HG02884 (cell line): ENCODE data around the gene XYLT1.
"Not testable (repeated sequence)": the region's sequence is repeated elsewhere in the genome, so short reads cannot be mapped to it uniquely, and the experiment has no call there.

ENCODE experiments used
- ATAC-seq: cut with Tn5 transposase; IDR thresholded peaks from one replicate; pipeline ENCODE4 v1.9.1; 2021; ENCODE audit warnings: mild to moderate bottlenecking, moderate library complexity; ENCODE audit not compliant: unreplicated experiment

XYLT1 gene

GRCh38 chr16:17316005-17316404 is 154.8 kb downstream of the XYLT1 start:
- ATAC-seq: no peak

- no peak for ATAC-seq
Measured at GRCh38 chr16:17313793-17314547, 156.8 kb downstream of the XYLT1 start.

- ATAC-seq: no peak
Measured at GRCh38 chr16:17313085-17313611, 157.6 kb downstream of the XYLT1 start.

- ATAC-seq: no peak
Measured at GRCh38 chr16:17312094-17312710, 158.6 kb downstream of the XYLT1 start.

GRCh38 chr16:17311333-17312093 is 159.2 kb downstream of the XYLT1 start:
- ATAC-seq: no peak

GRCh38 chr16:17309510-17309909 is 161.2 kb downstream of the XYLT1 start:
- no peak for ATAC-seq

- ATAC-seq: no peak
Measured at GRCh38 chr16:17308186-17308585, 162.6 kb downstream of the XYLT1 start.

GRCh38 chr16:17307504-17307903 is 163.3 kb downstream of the XYLT1 start:
- ATAC-seq: no peak

- no peak for ATAC-seq
Measured at GRCh38 chr16:17306745-17307144, 164.0 kb downstream of the XYLT1 start.

- not testable (repeated sequence) for ATAC-seq
Measured at GRCh38 chr16:17306211-17306610, 164.5 kb downstream of the XYLT1 start.

GRCh38 chr16:17305694-17306093 is 165.1 kb downstream of the XYLT1 start:
- ATAC-seq: peak; percentile 28

- ATAC-seq: no peak
Measured at GRCh38 chr16:17304491-17305119, 166.2 kb downstream of the XYLT1 start.

- no peak for ATAC-seq
Measured at GRCh38 chr16:17304106-17304490, 166.7 kb downstream of the XYLT1 start.

GRCh38 chr16:17303101-17303500 is 167.7 kb downstream of the XYLT1 start:
- no peak for ATAC-seq

GRCh38 chr16:17302620-17303019 is 168.1 kb downstream of the XYLT1 start:
- ATAC-seq: no peak

GRCh38 chr16:17302214-17302613 is 168.5 kb downstream of the XYLT1 start:
- ATAC-seq: peak; percentile 13

GRCh38 chr16:17301593-17302135 is 169.1 kb downstream of the XYLT1 start:
- ATAC-seq: peak; percentile 69

- ATAC-seq: no peak
Measured at GRCh38 chr16:17301184-17301583, 169.6 kb downstream of the XYLT1 start.

- ATAC-seq: no peak
Measured at GRCh38 chr16:17299790-17300189, 171.0 kb downstream of the XYLT1 start.

- no peak for ATAC-seq
Measured at GRCh38 chr16:17298238-17298637, 172.5 kb downstream of the XYLT1 start.

- ATAC-seq: no peak
Measured at GRCh38 chr16:17296431-17296830, 174.3 kb downstream of the XYLT1 start.
